HEK293 (cell line): ENCODE measurements around the gene DZIP1.

Experiments used
- CTCF ChIA-PET: fragments of 350-600 bp; formaldehyde crosslinking; extraction: SDS; loops from one replicate; lab custom pipeline; 2021; ENCODE audit warnings: antibody characterized with exemption; lab: Yijun Ruan, JAX
- POLR2A ChIA-PET: fragments of 300-600 bp; formaldehyde crosslinking; extraction: SDS; loops from one replicate; lab custom pipeline; 2020; ENCODE audit warnings: antibody characterized with exemption, inconsistent platforms; lab: Yijun Ruan, JAX
- H3K27ac ChIP-seq: fragments of 200-500 bp; sonication (Bioruptor generic); 2 replicates; pipeline ENCODE4 v1.5.1; 2014; ENCODE audit warnings: low read depth, low read length, control low read depth, inconsistent platforms; ENCODE audit errors: extremely low read depth
- H3K36me3 ChIP-seq, 2 experiments: fragments of 200-500 bp in 1 of 2; sonication (Bioruptor generic) in 1 of 2; 1 replicate in 1 of 2; 2 replicates in 1 of 2; pipeline ENCODE4 v1.5.1; 2014 to 2017; ENCODE audit warnings: inconsistent platforms in 2 of 2, low read length in 2 of 2; ENCODE audit not compliant: control insufficient read depth in 2 of 2, insufficient read depth in 1 of 2
- H3K4me1 ChIP-seq: fragments of 200-500 bp; sonication (Bioruptor generic); 2 replicates; pipeline ENCODE4 v1.5.1; 2014; ENCODE audit warnings: mild to moderate bottlenecking, low read length, inconsistent platforms; ENCODE audit not compliant: control insufficient read depth, insufficient read depth
- H3K4me3 ChIP-seq: 2 replicates; pipeline ENCODE4 v1.5.1; 2011; ENCODE audit warnings: low read depth, mild to moderate bottlenecking, control low read depth, low read length, moderate library complexity
- H3K9me3 ChIP-seq: fragments of 200-500 bp; sonication (Bioruptor generic); 2 replicates; pipeline ENCODE4 v1.5.1; 2014; ENCODE audit warnings: low read depth, low read length, inconsistent platforms; ENCODE audit not compliant: control insufficient read depth, insufficient read depth
- BCL11B ChIP-seq: fragments of 450-650 bp; formaldehyde crosslinking; IDR thresholded peaks from 2 replicates; pipeline ENCODE4 v1.5.1; 2016; ENCODE audit warnings: low read depth, missing biosample characterization, missing genetic modification characterization
- GLI4 ChIP-seq: fragments of 450-650 bp; formaldehyde crosslinking; IDR thresholded peaks from 2 replicates; pipeline ENCODE4 v1.5.1; 2016; ENCODE audit warnings: missing biosample characterization, missing genetic modification characterization
- GLIS1 ChIP-seq: fragments of 450-650 bp; formaldehyde crosslinking; IDR thresholded peaks from 2 replicates; pipeline ENCODE4 v1.5.1; 2016; ENCODE audit warnings: missing biosample characterization, missing genetic modification characterization
- GLIS2 ChIP-seq: fragments of 450-650 bp; formaldehyde crosslinking; IDR thresholded peaks from 2 replicates; pipeline ENCODE4 v1.5.1; 2016; ENCODE audit warnings: missing biosample characterization, missing genetic modification characterization
- KLF1 ChIP-seq: fragments of 450-650 bp; formaldehyde crosslinking; IDR thresholded peaks from 2 replicates; pipeline ENCODE4 v1.5.1; 2016; ENCODE audit warnings: missing biosample characterization, missing genetic modification characterization
- MZF1 ChIP-seq: fragments of 450-650 bp; formaldehyde crosslinking; IDR thresholded peaks from 2 replicates; pipeline ENCODE4 v1.5.1; 2017; ENCODE audit warnings: missing biosample characterization, missing genetic modification characterization, borderline replicate concordance
- OVOL3 ChIP-seq: fragments of 450-650 bp; formaldehyde crosslinking; IDR thresholded peaks from 2 replicates; pipeline ENCODE4 v1.5.1; 2016; ENCODE audit warnings: missing biosample characterization, missing genetic modification characterization
- TRIM28 ChIP-seq: IDR thresholded peaks from 2 replicates; pipeline ENCODE4 v1.6.1; 2011; ENCODE audit warnings: low read length, control low read depth, borderline replicate concordance
- ZFHX2 ChIP-seq: fragments of 450-650 bp; formaldehyde crosslinking; conservative IDR thresholded peaks from 2 replicates; pipeline ENCODE4 v1.5.1; 2016; ENCODE audit warnings: missing biosample characterization, missing genetic modification characterization
- ZFP3 ChIP-seq: fragments of 450-650 bp; formaldehyde crosslinking; IDR thresholded peaks from 2 replicates; pipeline ENCODE4 v1.5.1; 2016; ENCODE audit warnings: low read depth, missing biosample characterization, missing genetic modification characterization
- ZNF138 ChIP-seq: fragments of 450-650 bp; formaldehyde crosslinking; IDR thresholded peaks from 2 replicates; pipeline ENCODE4 v1.5.1; 2016; ENCODE audit warnings: missing biosample characterization, missing genetic modification characterization, borderline replicate concordance
- ZNF24 ChIP-seq: fragments of 450-650 bp; formaldehyde crosslinking; IDR thresholded peaks from 2 replicates; pipeline ENCODE4 v1.5.1; 2016; ENCODE audit warnings: missing biosample characterization, missing genetic modification characterization
- ZNF292 ChIP-seq: fragments of 450-650 bp; formaldehyde crosslinking; IDR thresholded peaks from 2 replicates; pipeline ENCODE4 v1.5.1; 2016; ENCODE audit warnings: low read depth, missing biosample characterization, missing genetic modification characterization, borderline replicate concordance
- ZNF423 ChIP-seq: fragments of 450-650 bp; formaldehyde crosslinking; IDR thresholded peaks from 2 replicates; pipeline ENCODE4 v1.5.1; 2016; ENCODE audit warnings: missing biosample characterization, missing genetic modification characterization
- ZNF433 ChIP-seq: fragments of 450-650 bp; formaldehyde crosslinking; IDR thresholded peaks from 2 replicates; pipeline ENCODE4 v1.5.1; 2016; ENCODE audit warnings: missing biosample characterization, missing genetic modification characterization, low read depth
- ZNF530 ChIP-seq: fragments of 450-650 bp; formaldehyde crosslinking; IDR thresholded peaks from 2 replicates; pipeline ENCODE4 v1.5.1; 2016; ENCODE audit warnings: low read depth, missing biosample characterization, missing genetic modification characterization
- ZNF585B ChIP-seq: fragments of 450-650 bp; formaldehyde crosslinking; IDR thresholded peaks from 2 replicates; pipeline ENCODE4 v1.5.1; 2016; ENCODE audit warnings: missing biosample characterization, missing genetic modification characterization
- ZNF654 ChIP-seq: fragments of 450-650 bp; formaldehyde crosslinking; IDR thresholded peaks from 2 replicates; pipeline ENCODE4 v1.5.1; 2016; ENCODE audit warnings: low read depth, missing biosample characterization, missing genetic modification characterization
- ZNF777 ChIP-seq: fragments of 450-650 bp; formaldehyde crosslinking; IDR thresholded peaks from 2 replicates; pipeline ENCODE4 v1.5.1; 2017; ENCODE audit warnings: missing biosample characterization, missing genetic modification characterization, borderline replicate concordance
- ZNF830 ChIP-seq: fragments of 450-650 bp; IDR thresholded peaks from 2 replicates; pipeline ENCODE4 v1.5.0; 2018; ENCODE audit warnings: missing biosample characterization, missing genetic modification characterization, low read depth, mild to moderate bottlenecking, moderate library complexity
- ZNF843 ChIP-seq: fragments of 450-650 bp; formaldehyde crosslinking; IDR thresholded peaks from 2 replicates; pipeline ENCODE4 v1.5.1; 2016; ENCODE audit warnings: missing biosample characterization, missing genetic modification characterization
- TF ChIP-seq, protein P1 (sequence below): fragments of 450-650 bp; IDR thresholded peaks from 2 replicates; pipeline ENCODE4 v1.5.1; 2018; ENCODE audit warnings: missing biosample characterization, missing genetic modification characterization
- TF ChIP-seq, protein P2 (sequence below): fragments of 450-650 bp; formaldehyde crosslinking; IDR thresholded peaks from 2 replicates; pipeline ENCODE4 v1.5.1; 2016; ENCODE audit warnings: missing biosample characterization, missing genetic modification characterization
- TF ChIP-seq, protein P3 (sequence below): fragments of 450-650 bp; formaldehyde crosslinking; IDR thresholded peaks from 2 replicates; pipeline ENCODE4 v1.5.1; 2016; ENCODE audit warnings: missing biosample characterization, missing genetic modification characterization
- TF ChIP-seq, protein P4 (sequence below): fragments of 450-650 bp; formaldehyde crosslinking; IDR thresholded peaks from 2 replicates; pipeline ENCODE4 v1.5.1; 2016; ENCODE audit warnings: missing biosample characterization, missing genetic modification characterization
- TF ChIP-seq, protein P5 (sequence below): fragments of 450-650 bp; formaldehyde crosslinking; IDR thresholded peaks from 2 replicates; pipeline ENCODE4 v1.5.1; 2017; ENCODE audit warnings: missing biosample characterization, missing genetic modification characterization

Gene DZIP1

DNA sequence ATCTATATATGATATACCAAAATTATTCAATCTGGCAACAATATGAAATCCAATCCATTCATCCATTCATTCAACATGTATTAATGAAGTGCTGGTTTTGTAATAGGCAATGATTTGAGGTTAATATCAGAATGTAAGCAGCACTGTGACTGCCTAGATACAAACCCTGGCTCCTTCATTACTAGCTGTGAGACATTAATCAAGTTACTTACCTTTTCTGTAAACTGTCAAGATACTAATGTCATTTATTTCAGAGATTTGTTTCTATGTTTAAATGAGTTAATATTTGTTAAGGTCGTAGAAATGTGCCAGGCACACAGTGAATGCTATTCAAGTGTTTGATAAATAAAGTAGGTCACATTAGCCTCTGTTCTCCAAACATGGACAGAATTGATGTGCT is 51.0 kb downstream of the DZIP1 start (continued):
- no peak for TF ChIP-seq TRIM28

DNA sequence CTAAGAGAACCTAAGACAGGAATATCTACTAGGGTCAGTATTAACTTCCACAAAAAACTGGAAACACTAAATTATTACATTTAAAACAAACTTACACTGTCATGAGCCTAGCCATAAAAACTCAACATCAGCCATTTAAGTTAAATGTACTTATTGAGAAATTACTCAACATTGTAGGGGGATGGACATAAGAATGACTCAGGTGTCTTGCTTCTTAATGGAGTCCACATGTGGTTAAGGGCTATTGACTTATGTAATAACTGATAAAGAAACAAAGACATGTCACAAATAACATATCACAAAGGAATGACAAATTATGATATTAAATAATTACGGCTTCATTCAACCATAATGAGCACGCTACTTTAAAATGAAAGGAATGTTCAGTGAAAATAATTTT is 55.8 kb downstream of the DZIP1 start:
- no peak overlapping the region for H3K4me3 ChIP-seq
- POLR2A ChIA-PET, result no interaction called here
- H3K4me1 ChIP-seq, result no peaks in the 10 kb centered on the region
- H3K27ac ChIP-seq, result no peak overlapping the region
- no peaks in the 10 kb centered on the region for H3K9me3 ChIP-seq
- no peak for TF ChIP-seq ZNF843 (tag by site-specific recombination)
- TF ChIP-seq ZNF138 (tag by site-specific recombination), result no peak
- no peak for TF ChIP-seq ZNF654 (tag by site-specific recombination)
- TF ChIP-seq, protein P1, sequence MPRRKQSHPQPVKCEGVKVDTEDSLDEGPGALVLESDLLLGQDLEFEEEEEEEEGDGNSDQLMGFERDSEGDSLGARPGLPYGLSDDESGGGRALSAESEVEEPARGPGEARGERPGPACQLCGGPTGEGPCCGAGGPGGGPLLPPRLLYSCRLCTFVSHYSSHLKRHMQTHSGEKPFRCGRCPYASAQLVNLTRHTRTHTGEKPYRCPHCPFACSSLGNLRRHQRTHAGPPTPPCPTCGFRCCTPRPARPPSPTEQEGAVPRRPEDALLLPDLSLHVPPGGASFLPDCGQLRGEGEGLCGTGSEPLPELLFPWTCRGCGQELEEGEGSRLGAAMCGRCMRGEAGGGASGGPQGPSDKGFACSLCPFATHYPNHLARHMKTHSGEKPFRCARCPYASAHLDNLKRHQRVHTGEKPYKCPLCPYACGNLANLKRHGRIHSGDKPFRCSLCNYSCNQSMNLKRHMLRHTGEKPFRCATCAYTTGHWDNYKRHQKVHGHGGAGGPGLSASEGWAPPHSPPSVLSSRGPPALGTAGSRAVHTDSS (tag by site-specific recombination), result no peak
- TF ChIP-seq ZNF585B (tag by site-specific recombination), result no peak
- no peak for TF ChIP-seq KLF1 (tag by site-specific recombination)
- no peak for TF ChIP-seq ZNF830
- TF ChIP-seq, protein P2, sequence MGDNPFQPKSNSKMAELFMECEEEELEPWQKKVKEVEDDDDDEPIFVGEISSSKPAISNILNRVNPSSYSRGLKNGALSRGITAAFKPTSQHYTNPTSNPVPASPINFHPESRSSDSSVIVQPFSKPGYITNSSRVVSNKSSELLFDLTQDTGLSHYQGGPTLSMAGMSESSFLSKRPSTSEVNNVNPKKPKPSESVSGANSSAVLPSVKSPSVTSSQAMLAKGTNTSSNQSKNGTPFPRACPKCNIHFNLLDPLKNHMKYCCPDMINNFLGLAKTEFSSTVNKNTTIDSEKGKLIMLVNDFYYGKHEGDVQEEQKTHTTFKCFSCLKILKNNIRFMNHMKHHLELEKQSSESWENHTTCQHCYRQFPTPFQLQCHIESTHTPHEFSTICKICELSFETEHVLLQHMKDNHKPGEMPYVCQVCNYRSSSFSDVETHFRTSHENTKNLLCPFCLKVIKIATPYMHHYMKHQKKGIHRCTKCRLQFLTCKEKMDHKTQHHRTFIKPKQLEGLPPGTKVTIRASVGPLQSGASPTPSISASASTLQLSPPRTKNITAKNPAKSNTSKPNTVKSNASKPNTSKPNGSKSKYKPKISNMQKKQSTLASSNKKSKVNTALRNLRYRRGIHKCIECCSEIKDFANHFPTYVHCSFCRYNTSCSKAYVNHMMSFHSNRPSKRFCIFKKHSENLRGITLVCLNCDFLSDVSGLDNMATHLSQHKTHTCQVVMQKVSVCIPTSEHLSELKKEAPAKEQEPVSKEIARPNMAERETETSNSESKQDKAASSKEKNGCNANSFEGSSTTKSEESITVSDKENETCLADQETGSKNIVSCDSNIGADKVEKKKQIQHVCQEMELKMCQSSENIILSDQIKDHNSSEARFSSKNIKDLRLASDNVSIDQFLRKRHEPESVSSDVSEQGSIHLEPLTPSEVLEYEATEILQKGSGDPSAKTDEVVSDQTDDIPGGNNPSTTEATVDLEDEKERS, result no peak
- no peak for TF ChIP-seq ZNF423 (tag by site-specific recombination)
- TF ChIP-seq, protein P3, sequence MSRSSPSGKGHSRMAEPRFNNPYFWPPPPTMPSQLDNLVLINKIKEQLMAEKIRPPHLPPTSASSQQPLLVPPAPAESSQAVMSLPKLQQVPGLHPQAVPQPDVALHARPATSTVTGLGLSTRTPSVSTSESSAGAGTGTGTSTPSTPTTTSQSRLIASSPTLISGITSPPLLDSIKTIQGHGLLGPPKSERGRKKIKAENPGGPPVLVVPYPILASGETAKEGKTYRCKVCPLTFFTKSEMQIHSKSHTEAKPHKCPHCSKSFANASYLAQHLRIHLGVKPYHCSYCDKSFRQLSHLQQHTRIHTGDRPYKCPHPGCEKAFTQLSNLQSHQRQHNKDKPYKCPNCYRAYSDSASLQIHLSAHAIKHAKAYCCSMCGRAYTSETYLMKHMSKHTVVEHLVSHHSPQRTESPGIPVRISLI (tag by site-specific recombination), result no peak
- TF ChIP-seq, protein P4, sequence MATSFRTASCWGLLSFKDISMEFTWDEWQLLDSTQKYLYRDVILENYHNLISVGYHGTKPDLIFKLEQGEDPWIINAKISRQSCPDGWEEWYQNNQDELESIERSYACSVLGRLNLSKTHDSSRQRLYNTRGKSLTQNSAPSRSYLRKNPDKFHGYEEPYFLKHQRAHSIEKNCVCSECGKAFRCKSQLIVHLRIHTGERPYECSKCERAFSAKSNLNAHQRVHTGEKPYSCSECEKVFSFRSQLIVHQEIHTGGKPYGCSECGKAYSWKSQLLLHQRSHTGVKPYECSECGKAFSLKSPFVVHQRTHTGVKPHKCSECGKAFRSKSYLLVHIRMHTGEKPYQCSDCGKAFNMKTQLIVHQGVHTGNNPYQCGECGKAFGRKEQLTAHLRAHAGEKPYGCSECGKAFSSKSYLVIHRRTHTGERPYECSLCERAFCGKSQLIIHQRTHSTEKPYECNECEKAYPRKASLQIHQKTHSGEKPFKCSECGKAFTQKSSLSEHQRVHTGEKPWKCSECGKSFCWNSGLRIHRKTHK (tag by site-specific recombination), result no peak
- no peak for TF ChIP-seq GLIS1 (tag by site-specific recombination)
- H3K36me3 ChIP-seq, result peaks cover 41 to 78% of the 10 kb centered on the region in 2 experiments
- CTCF ChIA-PET, result no interaction called here

DNA sequence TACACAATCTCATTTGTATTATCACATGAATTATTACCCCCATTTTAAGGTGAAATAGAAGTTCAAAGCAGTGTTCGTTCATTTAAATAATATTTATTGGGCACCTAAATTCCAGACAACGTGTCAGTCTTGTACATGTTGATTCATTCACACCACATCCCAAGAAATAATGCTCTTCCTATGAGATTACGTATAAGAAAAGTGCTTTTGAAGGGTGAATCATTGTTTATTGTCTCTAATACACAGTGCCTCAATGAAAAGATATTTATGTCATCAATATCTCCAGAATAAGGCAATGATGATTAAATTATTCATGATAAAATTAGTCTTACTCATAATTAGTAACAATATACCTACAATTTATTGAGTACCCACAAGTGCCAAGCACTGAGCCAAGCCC is 56.4 kb downstream of the DZIP1 start:
- Histone ChIP-seq H3K36me3 (peaks cover 40 to 72% of the 10 kb centered on the region in 2 experiments), H3K27ac (no peak overlapping the region), H3K4me1 (no peaks in the 10 kb centered on the region), H3K9me3 (no peaks in the 10 kb centered on the region), H3K4me3 (no peak overlapping the region)
- ChIA-PET POLR2A (no interaction called here), CTCF (no interaction called here)
- TF ChIP-seq ZFHX2 (tag by site-specific recombination) (no peak), GLIS2 (tag by site-specific recombination) (no peak), ZNF777 (no peak), ZNF433 (tag by site-specific recombination) (no peak), ZNF24 (tag by site-specific recombination) (no peak), GLI4 (tag by site-specific recombination) (no peak), ZNF530 (tag by site-specific recombination) (no peak), ZNF292 (tag by site-specific recombination) (no peak), BCL11B (tag by site-specific recombination) (no peak), ZFP3 (tag by site-specific recombination) (no peak), MZF1 (no peak), OVOL3 (tag by site-specific recombination) (no peak)
- TF ChIP-seq, protein P5, sequence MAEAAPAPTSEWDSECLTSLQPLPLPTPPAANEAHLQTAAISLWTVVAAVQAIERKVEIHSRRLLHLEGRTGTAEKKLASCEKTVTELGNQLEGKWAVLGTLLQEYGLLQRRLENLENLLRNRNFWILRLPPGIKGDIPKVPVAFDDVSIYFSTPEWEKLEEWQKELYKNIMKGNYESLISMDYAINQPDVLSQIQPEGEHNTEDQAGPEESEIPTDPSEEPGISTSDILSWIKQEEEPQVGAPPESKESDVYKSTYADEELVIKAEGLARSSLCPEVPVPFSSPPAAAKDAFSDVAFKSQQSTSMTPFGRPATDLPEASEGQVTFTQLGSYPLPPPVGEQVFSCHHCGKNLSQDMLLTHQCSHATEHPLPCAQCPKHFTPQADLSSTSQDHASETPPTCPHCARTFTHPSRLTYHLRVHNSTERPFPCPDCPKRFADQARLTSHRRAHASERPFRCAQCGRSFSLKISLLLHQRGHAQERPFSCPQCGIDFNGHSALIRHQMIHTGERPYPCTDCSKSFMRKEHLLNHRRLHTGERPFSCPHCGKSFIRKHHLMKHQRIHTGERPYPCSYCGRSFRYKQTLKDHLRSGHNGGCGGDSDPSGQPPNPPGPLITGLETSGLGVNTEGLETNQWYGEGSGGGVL (tag by site-specific recombination), result no peak
